HG03442 (cell line): ENCODE measurements around the gene POR.
"Not testable (repeated sequence)": the region's sequence is repeated elsewhere in the genome, so short reads cannot be mapped to it uniquely, and the experiment has no call there.

Experiments used
- ATAC-seq: cut with Tn5 transposase; IDR thresholded peaks from one replicate; pipeline ENCODE4 v1.9.1; 2021; ENCODE audit warnings: mild to moderate bottlenecking, moderate library complexity; ENCODE audit not compliant: unreplicated experiment

The POR gene

DNA sequence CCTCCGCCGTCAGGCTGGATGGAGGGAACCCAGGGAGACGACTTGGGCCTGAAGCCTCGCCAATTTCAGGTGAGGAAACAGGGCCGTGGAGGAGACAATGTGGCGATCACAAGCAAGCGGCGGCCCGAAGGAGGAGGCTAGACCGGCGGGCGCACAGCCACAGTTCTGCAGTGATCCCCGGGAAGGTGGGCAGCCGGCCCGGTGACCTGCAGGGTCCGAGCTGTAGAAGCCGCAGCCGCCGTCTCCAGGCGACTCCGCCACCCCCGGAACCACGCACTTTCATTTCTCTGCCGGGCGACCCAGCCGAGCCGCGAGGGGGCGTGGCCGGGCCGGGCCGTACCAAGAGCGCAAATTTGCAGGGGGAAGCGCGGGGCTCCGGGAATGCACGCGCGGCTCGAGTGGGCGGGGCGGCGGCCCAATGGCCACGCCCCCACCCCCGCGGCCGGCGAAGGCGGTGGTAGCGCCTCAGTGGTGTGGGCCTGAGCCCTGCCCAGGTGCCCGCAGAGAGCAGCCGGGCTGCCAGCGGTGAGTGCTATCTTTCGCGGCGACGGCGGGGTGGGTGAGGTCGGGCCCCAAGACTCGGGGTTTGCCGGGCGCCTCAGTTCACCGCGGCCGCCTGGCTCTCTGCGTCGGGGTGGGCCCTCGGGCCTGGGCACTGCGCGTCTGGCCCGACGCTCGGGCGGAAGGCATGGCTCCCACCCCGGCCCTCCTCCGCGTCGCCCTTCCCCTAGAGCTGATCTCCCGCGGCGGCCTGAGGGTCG lies at the start of gene POR:
TSS of gene POR (plus strand) at position 501 of the 761 bp plus-strand sequence. CDS start 38,847 bp downstream, outside the sequence.
- ATAC-seq: peak; percentile 89

DNA sequence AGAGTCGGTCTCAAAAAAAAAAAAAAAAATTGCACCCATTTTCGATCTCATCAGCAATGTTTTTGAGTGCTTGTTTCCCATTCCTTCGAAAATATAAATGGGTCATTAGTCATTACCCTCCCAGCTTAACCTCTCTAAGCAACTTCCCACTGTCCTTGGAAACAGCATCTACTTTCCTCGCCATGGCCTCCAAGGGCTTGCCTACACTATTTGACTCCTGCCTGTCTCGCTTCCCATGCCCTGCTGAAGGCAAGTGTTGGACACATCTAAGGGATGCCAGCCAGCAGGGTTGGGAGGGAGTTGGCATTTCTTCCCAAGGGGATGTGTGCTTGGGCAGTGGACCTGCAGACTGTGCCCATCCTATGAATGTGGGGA lies 48.9 kb upstream of the POR start:
- no peak for ATAC-seq

DNA sequence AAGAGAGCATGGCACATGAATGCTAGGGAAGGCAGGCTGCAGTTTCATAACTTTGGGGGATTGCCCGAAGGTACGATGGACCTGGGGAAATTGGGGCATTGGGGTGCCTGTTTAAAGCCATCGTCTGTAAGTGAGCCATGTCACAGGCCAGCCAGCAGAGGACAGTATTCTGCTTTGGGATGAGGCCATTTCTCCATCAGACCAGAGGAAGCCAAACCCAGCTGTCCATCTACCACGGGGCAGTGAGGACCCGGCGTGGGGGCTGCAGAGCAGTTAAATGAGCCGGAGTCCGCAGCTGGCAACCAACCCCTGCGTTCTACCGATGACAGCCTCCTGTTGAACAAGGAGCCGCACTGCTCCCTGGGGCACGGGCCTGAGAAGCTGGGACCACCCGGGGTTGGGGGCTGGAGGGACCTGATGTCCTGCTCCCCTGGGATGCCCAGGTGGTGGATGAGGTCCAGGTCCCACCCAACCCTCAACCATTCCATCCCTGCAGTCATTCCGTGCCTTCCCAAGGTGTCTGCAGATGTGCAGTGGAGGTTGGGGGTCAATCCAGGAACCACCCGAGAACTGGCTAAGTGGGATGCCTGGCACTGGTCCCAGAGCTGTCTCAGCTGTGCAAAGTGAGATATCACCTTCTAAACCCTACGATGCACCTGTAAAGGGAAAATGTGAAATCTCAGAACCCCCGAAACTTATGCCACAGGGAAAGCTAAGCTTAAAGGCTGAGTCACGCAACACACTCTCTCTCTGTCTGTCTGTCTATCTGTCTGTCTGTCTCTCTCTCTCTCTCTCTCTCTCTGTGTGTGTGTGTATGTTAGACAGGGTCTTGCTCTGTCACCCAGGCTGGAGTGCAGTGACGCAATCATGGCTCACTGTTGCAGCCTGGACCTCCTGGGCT lies 48.2 kb upstream of the POR start:
- no peak for ATAC-seq

DNA sequence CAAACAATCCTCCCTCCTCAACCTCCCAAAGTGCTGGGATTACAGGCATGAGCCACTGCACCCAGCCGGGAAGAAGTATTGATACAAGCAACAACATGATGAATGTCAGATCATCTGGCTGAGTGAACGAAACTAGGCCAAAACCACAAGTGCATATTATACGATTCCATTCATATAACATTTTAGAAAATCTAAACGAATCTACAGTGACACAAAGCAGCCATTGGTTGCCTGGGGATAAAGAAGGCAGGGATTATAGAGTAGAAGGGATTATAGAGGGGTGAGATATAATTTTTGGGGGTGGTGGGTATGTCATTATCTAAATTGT lies 47.6 kb upstream of the POR start:
- no peak for ATAC-seq

DNA sequence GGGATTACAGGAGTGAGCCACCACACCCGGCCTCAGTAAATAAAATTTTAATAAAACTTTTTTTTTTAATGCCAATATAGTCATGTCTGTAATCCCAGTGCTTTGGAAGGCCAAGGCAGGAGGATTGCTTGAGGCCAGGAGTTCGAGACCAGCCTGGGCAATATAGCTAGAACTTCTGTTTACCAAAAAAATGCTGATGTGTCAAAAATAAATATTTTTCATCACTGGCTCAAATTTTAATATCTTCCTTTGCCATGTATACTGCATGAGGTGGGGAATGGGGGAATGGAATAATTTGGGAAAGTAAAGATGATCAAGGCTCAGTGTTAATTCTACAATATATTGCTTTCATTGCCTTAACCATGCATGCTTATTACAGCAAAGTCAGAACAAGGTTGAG lies 46.8 kb upstream of the POR start:
- ATAC-seq: no peak

DNA sequence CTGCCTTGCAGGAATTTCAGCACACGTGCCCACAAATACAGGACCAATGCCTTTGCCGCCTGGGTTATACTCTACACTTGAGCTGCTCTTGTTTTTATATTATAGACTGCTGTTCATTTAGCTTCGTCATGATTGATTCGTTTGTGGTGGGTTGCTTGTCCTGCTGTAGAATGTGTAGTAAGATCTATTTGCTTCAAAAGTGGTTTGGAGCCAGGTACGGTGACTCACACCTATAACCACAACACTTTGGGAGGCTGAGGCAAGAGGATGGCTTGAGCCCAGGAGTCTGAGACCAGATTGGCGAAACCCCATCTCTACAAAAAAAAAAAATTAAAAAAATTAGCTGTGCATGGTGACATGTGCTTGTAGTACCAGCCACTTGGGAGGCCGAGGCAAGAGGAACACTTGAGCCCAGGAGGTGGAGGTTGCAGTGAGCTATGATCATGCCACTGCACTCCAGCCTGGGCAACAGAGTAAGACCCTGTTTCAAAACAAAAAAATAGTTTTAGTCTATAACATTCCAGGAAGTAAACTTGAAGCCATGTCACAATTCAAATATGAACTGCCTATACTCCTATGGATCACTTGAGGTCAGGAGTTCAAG lies 45.1 kb upstream of the POR start:
- no peak for ATAC-seq

DNA sequence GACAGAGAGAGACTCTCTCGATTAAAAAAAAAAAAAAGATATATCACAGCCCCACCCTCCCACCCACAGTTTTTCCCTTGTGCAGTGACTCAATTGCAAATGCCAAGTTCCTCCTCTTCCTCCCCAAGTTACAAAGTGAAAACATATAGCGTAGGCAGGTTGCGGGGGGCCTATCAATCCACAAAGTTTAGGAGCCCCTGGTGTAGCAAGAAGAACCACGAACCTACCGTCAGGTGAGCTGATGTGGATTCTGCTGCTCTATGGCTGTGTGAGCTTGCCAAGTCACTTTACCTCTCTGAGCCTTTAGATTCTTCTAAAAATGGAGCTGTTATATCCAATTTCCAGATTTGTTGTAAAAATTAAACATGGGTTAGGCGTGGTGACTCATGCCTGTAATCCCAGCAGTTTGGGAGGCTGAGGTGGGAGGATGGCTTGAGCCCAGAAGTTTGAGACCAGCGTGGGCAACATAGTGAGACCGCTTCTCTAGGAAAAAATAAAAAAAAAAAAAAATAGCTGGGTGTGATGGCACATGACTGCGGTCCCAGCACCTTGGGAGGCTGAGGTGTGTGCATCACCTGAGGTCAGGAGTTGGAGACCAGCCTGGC lies 44.3 kb upstream of the POR start:
- ATAC-seq: no peak

DNA sequence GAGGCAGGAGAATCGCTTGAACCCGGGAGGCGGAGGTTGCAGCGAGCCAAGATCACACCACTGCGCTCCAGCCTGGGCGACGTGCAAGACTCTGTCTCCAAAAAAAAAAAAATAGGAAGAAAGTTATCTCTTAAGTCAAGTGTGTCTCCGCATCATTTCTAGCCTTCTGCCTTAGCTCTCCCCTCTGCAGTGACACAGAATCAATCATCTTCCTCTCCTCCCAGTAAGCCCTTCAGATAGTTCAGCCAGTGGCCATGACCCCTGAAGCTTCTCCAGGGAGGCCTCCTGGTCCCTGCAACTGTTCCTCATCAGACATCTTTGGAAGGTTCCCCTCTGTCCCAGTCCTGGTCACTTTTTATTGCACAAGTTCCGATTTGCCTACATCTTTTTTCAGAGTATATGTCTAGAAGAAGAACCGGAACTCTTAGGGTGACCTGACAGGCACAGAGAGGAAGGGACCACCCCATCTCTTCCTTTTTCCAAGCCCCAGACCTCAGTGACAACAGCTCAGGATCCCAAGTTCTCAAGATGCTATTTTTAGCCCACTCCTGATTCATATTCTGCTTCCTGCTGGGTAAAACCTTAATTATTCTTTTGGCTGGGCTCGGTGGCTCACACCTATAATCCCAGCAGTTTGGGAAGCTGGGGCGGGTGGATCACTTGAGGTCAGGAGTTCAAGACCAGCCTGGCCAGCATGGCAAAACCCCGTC lies 42.7 kb upstream of the POR start:
- no peak for ATAC-seq

DNA sequence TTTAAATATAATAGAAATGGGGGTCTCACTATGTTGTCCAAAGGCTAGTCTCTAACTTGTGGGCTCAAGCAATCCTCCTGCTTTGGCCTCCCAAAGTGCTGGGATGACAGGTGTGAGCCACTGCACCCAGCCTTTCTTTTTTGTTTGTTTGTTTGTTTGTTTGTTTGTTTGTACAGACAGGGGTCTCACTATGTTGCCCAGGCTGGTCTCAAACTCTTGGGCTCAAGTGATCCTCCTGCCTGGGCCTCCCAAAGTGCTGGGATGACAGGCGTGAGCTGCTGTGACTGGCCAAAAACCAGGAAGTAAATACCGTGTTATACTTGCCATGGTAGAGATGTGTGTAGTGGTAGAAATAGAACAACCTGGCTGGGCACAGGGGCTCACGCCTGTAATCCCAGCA lies 40.8 kb upstream of the POR start:
- not testable (repeated sequence) for ATAC-seq

DNA sequence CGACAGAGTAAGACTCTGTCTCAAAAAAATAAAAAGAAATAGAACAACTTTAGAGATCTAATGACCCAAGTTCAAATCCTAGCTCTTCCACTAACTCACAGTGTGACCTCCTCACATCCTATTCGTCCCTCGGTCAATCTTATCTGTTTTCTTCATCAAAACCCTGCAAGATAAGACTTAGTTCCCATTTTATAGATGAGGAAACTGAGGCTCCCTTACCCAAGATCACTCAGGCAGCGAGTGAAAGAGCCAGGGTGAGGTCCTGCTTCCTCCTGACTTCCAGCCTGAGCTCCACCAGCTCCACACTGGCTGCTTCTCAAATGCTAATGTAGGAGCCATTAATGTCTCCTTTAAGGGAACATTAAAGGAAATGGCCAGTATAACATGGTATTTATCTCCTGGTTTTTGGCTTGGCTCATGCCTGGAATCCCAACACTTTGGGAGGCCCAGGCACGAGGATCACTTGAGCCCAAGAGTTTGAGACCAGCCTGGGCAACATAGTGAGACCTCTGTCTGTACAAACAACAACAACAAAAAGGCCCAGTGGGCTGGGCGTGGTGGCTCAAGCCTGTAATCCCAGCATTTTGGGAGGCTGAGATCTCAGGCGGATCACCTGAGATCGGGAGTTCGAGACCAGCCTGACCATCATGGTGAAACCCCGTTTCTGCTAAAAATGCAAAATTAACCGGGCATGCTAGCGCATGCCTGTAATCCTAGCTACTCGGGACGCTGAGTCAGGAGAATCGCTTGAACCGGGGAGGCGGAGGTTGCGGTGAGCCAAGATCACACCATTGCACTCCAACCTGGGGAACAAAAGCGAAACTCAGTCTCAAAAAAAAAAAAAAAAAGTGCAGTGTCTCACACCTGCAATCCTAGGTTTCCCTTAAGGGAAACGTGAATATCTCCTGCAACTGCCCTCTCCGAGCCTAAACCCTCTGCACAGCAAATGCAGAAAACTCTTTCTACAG lies 39.6 kb upstream of the POR start:
- no peak for ATAC-seq

DNA sequence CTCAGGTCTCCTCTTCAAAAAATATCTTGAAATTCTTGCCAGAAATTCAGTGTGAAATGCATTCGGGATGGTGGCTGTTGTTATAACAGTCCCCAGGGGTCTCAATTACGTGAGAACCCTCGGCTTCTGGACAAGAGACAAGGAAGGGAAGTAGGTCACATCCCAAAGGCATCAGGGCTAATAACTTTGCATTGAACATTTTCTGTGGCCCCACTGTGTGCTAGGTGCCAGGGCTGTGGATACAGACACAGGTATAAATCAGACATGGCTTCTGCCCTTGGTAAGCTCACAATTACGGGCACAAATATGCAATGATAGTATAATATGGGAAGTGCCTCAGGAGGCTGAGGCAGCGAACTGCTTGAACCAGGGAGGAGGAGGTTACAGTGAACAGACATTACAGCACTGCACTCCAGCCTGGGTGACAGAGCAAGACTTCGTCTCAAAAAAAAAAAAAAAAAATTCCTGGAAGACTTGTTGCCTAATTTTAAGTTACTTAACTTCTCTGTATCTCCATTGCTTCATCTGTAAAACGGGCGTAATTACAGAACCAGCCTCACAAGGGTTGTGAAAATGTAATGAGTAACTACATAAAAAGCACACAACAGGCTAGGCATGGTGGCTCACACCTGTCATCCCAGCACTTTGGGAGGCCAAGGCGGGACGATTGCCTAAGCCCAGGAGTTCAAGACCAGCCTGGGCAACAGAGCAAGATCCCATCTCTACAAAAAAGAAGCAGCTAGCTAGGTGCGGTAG lies 38.7 kb upstream of the POR start:
- no peak for ATAC-seq

DNA sequence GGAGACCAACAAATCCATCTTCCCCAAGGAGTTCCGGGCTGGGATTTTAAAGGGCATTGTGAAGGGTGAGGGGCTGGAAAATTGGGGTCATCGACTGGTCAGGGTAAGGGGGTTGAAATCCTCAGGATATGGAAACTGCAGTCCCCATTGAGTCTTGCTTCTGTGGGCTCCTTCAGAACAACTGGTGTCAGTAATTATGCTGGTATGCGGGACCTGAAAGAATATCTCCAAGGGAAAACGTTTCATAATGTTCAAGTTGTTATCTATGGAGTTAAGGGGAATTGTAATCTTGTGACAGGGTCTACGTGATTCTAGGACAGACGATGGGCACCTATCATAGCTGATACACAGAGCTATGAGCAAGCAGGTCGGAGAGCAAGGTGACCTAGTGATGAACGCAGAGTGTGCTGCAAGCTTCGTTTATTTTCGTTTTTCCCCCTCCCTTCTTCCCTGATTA lies 36.6 kb upstream of the POR start:
- peak; percentile 31 for ATAC-seq

DNA sequence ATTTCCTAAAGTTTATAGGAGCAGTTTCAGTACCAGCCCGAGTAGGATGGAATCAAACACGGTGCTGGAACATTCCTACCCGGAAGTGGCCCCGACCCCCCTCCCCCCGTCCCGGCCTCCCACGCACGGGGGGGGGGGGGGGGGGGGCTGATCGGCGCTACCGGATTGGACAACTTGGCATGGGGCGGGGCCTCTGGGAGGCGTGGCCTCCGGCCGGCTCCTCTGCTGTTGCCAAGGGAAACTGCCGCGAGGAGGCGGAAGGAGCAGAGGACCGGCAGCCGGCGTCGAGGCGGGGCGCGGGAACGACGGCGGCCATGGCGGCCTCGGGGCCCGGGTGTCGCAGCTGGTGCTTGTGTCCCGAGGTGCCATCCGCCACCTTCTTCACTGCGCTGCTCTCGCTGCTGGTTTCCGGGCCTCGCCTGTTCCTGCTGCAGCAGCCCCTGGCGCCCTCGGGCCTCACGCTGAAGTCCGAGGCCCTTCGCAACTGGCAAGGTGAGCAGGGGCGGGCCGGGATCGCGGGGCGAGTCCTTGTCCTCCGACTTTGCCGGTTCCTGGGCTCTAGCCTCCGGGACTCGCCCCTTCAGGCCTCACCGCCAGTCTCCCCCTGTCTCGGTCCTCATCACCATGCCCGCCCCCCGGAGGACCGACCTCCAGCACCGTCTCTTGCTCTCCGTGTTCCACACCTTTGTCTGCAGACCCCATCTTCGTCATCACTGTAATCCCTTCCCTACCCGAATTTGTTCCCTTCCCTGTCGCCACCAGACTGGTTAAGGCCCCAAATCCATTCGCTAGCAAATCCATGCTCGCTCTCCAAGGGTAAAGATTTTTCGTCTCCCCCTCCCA lies 36.0 kb upstream of the POR start, which contains the start of gene RHBDD2:
TSS of gene RHBDD2 (plus strand) at position 266 of the 843 bp plus-strand sequence. CDS start at position 315, 49 bp downstream.
- ATAC-seq: peak; percentile 87

DNA sequence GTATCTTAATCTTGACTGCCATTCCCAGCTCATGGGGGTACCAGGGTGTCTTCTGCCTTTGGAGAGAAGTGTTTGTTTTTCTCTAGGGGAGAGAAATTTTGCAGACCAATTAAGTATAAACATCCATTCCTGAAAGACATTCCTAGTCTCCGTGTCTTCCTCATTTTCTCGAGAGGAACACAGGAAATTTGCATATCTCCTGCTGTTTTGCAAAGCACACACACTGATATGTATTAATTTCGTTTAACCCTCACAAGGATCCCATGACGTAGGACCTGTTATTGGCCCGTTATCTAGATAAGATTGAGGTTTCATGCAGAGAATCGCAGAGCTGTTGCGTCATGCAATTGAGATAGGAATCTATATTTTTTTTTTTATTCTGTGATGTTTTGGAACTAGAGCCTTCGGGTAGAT lies 35.2 kb upstream of the POR start:
- ATAC-seq: no peak

DNA sequence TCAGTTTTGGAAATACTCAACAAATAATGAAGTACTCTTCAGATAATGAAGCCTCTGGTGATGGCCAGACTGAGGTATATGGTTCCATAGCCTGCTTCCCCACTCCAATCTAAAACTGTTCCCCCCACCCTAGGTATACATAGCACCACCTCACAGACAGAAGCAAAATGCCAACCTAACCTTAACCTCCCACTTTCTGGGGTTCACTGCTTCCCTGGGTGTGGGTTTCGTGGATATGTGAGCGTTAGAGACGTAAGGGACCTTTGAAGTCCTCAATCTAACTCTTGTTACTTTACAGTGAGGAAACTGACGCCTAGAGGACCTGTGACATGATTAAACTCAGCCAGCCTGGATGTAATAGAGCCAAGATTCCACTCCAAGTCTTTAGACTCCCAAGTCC lies 34.7 kb upstream of the POR start:
- no peak for ATAC-seq

DNA sequence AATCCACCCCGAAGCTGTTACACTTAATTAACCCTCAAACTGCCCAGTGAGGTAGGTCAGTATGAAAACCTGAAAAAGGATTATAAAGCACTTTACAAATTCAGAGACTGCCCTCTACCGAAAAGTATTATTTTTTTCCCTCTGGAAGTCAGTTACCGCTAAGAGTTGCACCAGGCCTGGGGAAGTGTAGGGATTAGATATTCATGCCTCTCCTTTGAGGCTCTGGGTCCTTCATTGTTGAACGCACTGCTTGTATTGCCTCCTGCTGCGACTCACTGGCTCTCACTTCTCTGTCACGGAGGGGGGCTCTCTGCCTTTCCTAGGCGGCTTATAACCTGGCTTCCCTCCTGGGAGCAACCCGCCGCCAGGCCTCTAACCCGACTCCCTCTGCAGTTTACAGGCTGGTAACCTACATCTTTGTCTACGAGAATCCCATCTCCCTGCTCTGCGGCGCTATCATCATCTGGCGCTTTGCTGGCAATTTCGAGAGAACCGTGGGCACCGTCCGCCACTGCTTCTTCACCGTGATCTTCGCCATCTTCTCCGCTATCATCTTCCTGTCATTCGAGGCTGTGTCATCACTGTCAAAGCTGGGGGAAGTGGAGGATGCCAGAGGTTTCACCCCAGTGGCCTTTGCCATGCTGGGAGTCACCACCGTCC lies 33.4 kb upstream of the POR start:
- no peak for ATAC-seq

DNA sequence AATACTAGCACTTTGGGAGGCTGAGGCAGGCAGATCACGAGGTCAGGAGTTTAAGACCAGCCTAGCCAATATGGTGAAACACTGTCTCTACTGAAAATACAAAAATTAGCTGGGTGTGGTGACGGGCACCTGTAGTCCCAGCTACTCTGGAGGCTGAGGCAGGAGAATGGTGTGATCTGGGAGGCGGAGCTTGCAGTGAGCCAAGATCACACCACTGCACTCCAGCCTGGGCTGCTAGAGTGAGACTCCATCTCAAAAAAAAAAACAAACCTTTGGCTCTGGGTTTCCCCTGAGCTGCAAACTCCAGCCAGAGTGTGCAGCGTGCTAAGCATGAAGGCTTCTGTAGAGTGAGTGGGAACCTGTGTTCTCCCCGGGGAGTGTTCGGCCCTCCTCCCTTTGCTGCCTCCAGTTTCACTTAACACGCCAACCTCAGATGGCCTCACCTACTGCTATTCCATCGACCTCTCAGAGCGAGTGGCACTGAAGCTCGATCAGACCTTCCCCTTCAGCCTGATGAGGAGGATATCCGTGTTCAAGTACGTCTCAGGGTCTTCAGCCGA lies 31.6 kb upstream of the POR start:
- not testable (repeated sequence) for ATAC-seq
